A549 (cell line): ENCODE results near the gene HRH1.

Experiments used
- CBX2 ChIP-seq: fragments of 200-600 bp; sonication (generic); IDR thresholded peaks from 2 replicates; pipeline ENCODE4 v1.6.1; 2016; ENCODE audit warnings: low read depth, mild to moderate bottlenecking, borderline replicate concordance
- CHD2 ChIP-seq: fragments of 150-350 bp; IDR thresholded peaks from 2 replicates; pipeline ENCODE4 v1.6.1; 2014; ENCODE audit warnings: low read length; ENCODE audit not compliant: partially characterized antibody
- CTCF ChIP-seq: fragments of >200 bp; sonication (Bioruptor Twin); formaldehyde crosslinking; IDR thresholded peaks from 3 replicates; pipeline ENCODE4 v1.5.1; 2016
- E2F6 ChIP-seq: IDR thresholded peaks from 2 replicates; pipeline ENCODE4 v1.6.1; 2012; ENCODE audit warnings: low read depth, borderline replicate concordance
- EHMT2 ChIP-seq: fragments of 200-600 bp; sonication (generic); IDR thresholded peaks from 2 replicates; pipeline ENCODE4 v1.6.1; 2016; ENCODE audit warnings: antibody characterized with exemption, low read depth, mild to moderate bottlenecking, moderate library complexity
- EP300 ChIP-seq, 2 experiments: fragments of >200 bp; sonication (Bioruptor Twin); formaldehyde crosslinking; IDR thresholded peaks; 2 replicates in 1 of 2; 3 replicates in 1 of 2; pipeline ENCODE4 v1.6.1; 2016 to 2017
- FOSL2 ChIP-seq, 2 experiments: fragments of 450-650 bp in 1 of 2; fragments of >200 bp in 1 of 2; sonication (Bioruptor Twin) in 1 of 2; formaldehyde crosslinking; IDR thresholded peaks; 2 replicates each; pipeline versions ENCODE4 v1.5.0 to v1.6.1; 2016 to 2020; ENCODE audit warnings: mild to moderate bottlenecking in 1 of 2, moderate library complexity in 1 of 2
- HEYL ChIP-seq: fragments of 250-450 bp; sonication (Bioruptor Pico); IDR thresholded peaks from 2 replicates; pipeline ENCODE4 v1.8.0; 2021; ENCODE audit warnings: mild to moderate bottlenecking, moderate library complexity
- KDM5A ChIP-seq: fragments of 200-600 bp; sonication (generic); IDR thresholded peaks from 2 replicates; pipeline ENCODE4 v1.6.1; 2016; ENCODE audit warnings: antibody characterized with exemption, mild to moderate bottlenecking
- RAD21 ChIP-seq, 2 experiments: fragments of >200 bp in 1 of 2; sonication (Bioruptor Twin) in 1 of 2; formaldehyde crosslinking in 1 of 2; IDR thresholded peaks in 1 of 2; conservative IDR thresholded peaks in 1 of 2; 2 replicates in 1 of 2; 3 replicates in 1 of 2; pipeline ENCODE4 v1.6.1; 2012 to 2018; ENCODE audit warnings: inconsistent platforms in 1 of 2
- REST ChIP-seq: fragments of 200-600 bp; sonication (generic); IDR thresholded peaks from 2 replicates; pipeline ENCODE4 v1.6.1; 2016; ENCODE audit warnings: antibody characterized with exemption, mild to moderate bottlenecking, moderate library complexity
- RNF2 ChIP-seq: fragments of 200-600 bp; sonication (generic); IDR thresholded peaks from 2 replicates; pipeline ENCODE4 v1.6.1; 2016; ENCODE audit warnings: low read depth, mild to moderate bottlenecking, antibody characterized with exemption, moderate library complexity, borderline replicate concordance
- ZFP36 ChIP-seq: fragments of 450-650 bp; IDR thresholded peaks from 2 replicates; pipeline ENCODE4 v1.6.1; 2014; ENCODE audit warnings: borderline replicate concordance; ENCODE audit not compliant: partially characterized antibody

- TF ChIP-seq REST (no peak), RNF2 (no peak), EP300 (IDR thresholded peaks at IDR 0.05) (no peak), ZFP36 (no peak), KDM5A (no peak), EHMT2 (no peak), RAD21 (conservative IDR thresholded peaks at IDR 0.05 in 1 of 2, IDR thresholded peaks at IDR 0.05 in 1 of 2) (no peak), HEYL (no peak), CTCF (no peak), CBX2 (no peak), CHD2 (no peak), E2F6 (no peak), FOSL2 (IDR thresholded peaks at IDR 0.05) (no peak), FOSL2 (CRISPR knock-in tag; IDR thresholded peaks at IDR 0.05) (no peak)
Observed at GRCh38 chr3:11289864-11290263, 135.6 kb downstream of the HRH1 start.
